Renal cortical epithelial cell (primary cell): ENCODE results near the gene TMEM9. TPM values are rescaled to one million over a fixed set of nuclear protein-coding genes. Genes with fewer than 3 reads are reported as not detected.

Experiments
- DNase-seq: peaks from one replicate; pipeline ENCODE4 v3.0.0-alpha.2; 2011; ENCODE audit warnings: low read depth
- total RNA-seq: library from RNA; depleted of rRNA; stranded (reverse); fragments of >200 nt; gene quantifications from 2 replicates; pipeline ENCODE4 v1.2.3, GENCODE V29; 2014

The TMEM9 gene
- total RNA-seq, 1 donor from 2014 or later: 155 TPM

DNA sequence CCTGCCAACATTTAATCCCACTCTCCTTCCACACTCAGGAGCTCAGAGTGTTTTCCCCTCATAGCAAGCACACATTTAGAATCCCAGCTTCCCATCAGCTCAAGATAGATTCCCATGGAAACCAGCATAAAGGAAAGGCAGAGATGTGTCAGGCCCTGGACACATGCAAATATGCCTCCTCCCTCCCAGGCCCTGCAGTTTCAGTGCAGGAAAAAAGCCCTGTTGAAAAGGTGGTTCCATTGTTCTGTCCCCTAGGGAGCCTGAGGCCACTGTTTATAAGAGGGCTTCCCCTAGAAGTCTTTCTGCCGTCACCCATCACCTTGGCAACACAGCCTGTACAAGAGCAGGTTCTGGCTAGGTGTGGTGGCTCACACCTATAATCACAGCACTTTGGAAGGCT, 45.7 kb downstream of the TMEM9 start:
- DNase-seq: peak; percentile 4

DNA sequence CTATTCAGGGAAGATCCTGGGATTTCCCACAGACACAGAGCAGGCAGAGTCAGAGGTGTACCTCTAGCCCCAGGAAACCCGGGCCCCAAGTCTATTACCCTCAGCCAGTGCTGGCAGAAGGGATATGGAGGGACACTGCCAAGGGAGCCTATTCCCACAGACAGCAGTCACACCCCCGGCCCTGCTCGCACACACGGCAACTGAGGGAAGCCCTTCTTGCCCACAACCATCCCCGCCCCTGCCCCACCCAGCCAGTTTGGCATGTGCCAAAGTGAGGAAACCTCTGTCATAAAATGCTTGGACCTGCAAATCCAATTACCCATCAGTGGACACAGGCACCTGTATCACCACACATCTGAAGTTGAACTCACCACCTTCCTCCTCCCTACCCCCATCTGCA, 48.6 kb downstream of the TMEM9 start:
- no peak for DNase-seq

DNA sequence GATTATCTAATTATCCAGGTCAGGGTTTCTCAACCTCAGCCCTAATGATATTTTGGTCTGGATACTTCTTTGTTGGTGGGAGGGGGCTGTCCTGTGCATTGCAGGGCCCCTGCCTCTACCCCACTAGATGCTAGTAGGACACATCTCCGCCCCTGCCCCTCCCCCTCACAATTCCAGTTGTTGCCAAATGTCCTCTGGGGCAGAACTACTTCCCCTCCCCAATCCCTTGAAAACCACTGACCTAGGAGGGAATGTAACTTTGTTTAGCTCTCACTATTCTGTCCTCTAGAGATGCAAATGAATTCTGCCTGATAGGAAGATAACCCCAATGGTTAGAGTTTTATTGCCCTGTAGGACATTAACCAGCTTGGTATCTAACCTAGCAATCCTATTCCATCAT, 50.1 kb downstream of the TMEM9 start:
- DNase-seq: no peak

DNA sequence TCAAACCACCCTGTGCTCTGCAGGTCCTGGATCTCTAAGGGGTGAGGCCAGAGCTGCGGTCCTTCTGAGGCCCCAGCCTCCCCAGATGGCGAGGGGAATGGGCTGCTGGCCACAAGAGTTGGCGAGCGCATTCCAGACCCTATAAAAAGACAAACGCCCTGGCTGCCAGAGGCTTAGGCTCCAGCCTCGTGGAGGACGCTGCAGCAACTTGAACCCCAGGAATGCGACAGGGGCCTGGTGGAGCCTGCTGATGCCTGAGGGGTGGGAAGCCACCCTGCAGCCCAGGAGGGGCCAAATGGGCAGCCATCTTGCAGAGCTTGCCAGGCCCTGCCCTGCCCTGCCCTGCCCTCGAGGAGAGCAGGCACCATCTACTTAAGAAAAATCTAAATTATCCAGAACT, 50.6 kb downstream of the TMEM9 start:
- no peak for DNase-seq

DNA sequence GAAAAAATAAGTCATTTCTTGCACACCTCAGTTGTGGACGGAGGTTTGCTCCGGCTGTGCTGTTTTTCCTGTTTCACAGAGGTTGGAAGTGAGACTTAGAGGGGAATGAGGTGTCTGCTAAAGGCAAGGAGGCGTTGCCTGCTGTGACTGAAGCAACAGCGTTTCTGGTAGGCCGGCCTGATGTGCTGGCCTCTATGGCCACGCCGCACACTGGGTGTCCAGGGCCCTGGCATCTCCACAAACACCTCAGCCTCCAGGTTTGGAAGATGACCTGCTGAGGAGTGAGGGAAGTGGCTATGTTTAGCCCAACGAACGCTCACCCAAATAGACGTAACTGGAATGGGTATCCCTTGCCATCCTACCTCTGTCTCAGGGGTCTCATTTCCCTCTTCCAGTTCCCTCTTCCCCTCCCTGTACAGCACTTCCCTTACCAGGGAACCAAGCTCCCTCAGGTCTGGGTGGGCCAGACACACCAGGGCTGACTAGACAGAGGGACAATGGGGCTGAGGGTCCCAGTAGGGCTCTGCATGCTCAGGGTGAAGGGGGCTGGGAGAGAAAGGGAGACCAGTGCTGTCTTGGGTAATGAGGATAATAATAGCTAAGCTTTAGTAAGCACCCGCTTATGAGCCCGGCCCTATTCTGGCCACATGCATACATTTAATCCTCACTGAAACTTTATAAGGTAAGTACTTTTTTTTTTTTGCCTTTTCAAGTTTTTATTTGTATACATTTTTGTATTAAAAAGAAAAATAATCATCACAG, 53.9 kb downstream of the TMEM9 start:
- DNase-seq: no peak

DNA sequence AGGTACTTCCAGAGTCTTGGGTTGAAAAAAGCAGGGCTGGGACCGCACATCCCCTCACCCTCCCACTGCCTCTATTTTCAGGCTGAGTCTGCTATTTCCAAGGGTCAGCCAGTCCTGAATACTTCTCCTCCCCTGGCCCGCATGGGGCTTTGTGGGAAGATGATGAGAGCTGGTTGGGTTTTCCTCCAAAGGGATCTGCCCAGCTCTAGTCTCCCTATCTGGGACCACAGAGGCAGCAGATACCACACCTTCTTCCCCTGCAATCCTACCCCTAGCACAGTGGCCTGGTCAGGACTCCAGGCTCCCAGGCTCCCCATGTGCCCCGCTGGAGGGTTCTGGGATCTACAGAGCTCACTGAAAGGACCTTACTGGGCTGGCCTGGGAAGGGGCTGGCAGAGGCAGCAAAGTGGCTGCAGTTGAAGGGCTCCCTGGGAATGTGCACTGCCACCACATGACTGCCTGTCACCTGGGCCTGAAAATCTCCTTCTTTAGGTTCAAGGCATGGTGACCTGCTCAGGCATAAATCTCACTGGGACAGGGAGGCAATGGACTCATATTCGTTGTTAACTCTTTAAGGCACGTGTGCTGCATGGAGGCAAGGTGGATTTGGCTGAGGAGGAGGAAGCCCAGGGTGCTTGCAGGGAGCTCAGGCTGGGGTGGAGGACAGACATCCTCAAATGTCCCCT, 55.1 kb downstream of the TMEM9 start:
- DNase-seq: no peak

DNA sequence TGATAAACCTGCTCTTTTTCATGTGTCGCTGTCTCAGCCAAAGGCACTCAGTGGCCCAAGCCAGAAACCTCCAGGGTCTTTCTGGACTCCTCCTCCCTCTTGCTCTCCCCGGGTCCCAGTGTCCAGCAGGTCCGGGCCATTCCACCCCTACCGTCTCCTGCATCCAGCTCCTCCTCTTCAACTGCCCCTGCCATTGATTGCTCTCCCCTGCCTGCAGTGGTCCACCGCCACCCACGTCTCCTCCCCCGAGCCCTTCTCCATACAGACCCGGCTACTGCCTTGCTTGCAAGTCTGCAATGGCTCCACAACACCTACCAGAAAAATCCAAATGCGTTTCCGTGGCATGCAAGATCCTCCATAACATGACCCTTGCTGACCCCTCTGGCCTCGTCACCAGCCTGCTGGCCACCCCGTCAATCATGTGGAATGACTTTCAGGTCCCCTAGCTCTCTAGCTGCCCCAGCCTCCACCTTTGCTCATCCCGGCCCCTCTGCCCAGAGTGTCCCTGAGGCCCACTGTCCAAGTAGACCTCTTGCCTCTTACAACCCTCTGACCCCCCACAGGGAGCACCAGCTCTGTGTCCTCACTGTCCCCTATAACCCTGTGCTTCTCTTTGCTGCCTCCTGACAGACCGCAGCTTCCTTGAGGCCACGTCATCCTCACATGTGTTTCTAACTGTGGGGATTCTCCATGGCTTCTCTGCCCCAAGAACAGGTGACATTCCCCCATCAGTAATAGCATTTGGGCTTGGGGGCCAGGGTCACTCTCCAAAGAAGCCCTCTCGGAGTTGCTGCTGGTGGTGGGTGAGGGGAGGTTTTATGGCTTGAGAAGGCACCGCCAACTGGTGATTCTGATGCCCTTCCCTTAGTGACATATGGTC, 57.1 kb downstream of the TMEM9 start:
- no peak for DNase-seq

DNA sequence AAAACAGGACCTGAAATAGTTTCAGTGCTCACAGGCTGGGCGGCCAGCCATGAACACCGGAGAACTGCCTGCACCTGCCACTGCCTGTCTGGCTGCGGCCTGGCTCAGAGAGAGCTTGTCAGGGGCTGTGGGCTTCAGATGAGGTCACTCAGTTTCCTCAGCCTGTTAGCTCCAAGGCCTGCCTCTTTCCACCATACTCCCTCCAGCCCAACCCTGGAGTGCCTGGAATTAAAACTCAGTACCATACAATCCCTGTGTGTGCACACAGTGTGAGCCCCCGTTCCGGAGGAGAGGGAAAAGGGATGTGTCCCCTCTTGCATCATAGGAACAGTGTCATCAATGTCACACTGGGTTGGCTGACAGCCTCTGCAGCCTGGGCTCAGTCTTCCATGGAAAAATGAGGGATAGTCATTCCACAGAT, 58.2 kb downstream of the TMEM9 start:
- no peak for DNase-seq

DNA sequence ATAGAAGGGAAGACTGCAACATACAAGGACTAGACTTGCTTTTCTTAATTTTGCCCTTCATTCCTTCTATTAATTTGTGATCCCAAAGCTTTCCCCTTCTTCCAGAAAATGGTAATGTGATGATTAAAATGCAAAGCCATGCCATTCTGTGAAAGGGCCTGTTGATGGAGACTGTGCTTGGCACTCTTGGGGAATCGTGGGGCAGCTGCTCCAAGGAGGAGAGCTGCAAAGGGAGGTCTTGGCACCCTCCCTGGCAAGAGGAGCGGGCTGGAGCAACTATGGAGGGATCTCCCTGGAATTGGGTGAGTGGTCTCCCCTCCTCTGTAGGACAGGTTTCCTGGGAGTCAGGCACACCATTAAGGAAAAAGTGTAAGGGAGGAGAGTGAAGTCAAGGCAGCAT, 58.7 kb downstream of the TMEM9 start:
- no peak for DNase-seq

DNA sequence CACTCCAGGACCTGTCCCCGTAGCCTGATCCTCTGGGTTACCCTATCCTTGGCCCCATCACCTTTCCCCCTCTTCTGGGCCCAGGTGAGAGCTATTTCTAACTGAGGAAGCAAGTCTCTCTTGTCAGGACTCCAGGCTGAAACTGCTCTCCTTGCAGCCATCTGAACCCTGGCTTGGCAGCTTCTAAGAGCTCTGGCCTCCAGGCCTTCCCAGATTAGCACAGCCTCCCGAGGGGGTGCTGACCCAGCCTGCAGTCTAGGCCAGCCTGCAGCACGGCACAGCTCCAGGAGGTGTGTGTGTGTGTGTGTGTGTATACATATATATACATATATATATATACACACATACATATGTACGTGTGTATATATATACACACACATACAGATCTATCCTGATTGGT, 59.4 kb downstream of the TMEM9 start:
- no peak for DNase-seq

DNA sequence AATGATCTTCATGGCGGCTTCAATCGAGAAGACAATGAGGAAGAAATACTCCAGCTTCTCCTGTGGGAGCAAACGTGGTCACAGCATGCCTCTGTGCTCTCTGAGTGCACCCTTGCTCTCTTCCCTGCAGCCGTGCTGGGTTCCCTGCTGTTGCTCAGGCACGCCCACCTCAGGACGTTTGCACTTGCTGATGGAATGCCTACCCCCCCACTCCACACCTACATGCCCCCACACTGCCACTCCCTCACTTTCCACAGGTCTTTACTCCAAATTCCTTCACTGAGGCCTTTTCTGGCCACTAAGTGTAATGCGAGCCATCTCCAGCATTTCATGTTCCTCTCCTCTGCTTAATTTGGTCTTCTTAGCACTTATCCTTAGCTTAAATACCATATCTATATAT, 60.3 kb downstream of the TMEM9 start:
- no peak for DNase-seq

DNA sequence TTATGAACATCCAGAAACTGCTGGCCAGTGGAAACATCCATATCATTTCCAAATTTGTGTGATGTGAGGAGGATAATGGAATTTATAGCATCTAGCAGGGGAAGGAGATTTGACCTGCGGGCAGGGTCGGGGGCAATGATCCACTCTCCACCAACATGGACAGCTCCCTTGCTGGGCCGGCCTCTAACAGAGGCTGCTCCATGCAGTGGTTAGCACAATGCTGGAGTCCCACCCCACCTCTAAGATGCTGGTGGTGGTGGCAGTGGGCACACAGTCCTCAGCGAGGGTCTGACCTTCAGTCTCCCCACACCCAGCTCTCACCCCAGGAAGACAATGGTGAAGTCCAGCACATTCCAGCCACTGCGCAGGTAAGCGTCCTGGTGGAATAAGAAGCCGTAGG, 60.7 kb downstream of the TMEM9 start:
- no peak for DNase-seq

DNA sequence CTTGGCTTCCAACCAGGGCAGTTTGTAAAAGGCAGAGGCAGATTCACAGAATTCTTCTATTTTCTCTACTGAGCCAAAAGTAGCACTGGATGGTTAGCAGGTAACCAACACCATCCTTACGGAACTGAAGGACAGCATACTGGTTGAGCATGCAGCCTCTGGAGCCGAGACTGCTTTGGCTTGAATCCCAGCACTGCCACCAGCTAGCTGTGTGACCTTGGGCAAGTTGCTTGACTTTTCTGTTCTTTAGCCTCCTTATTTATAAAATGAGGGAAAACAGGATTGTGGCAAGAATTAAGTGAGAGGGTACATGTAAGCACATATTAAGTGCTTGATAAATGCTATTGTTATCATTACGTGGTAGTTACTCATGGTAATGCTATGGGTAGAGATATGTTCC, 61.5 kb downstream of the TMEM9 start:
- DNase-seq: no peak

DNA sequence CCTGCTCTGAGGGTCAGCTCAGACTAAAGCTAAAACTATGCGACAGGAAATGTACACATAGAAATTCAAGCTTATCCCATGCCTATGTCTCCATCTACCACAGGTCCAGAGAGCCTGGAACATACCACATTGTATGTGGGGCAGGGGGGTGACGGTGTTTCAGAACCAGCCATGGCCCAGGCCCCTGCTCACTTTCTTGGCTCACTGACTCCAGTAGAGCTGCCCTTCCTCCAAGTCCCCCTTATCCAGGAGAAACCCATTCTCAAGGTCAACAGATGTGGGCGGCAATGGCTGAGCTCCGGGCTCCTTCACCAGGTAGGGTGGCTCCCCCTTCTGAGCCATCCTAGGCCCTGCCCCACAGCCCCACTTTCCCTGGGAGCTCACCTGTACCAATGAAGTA, 63.0 kb downstream of the TMEM9 start:
- DNase-seq: no peak

DNA sequence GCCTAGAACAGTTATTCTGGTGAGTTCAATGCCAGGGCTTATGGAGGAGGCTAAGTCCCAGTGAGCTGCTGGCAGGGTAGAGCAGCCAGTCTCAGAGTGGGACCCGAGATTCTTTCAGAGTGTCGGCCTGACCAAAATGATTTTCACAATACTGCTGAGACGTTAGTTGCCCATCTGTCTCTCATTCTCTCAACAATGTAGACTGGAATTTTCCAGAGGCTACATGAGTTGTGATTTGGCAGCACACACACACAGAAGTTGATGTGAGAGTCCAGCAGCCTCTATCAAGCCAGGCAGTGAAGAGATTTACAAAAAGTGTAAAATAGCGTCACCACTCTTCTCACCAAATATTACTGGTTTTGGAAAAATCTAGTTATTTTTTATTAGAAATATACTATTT, 63.7 kb downstream of the TMEM9 start:
- DNase-seq: no peak

DNA sequence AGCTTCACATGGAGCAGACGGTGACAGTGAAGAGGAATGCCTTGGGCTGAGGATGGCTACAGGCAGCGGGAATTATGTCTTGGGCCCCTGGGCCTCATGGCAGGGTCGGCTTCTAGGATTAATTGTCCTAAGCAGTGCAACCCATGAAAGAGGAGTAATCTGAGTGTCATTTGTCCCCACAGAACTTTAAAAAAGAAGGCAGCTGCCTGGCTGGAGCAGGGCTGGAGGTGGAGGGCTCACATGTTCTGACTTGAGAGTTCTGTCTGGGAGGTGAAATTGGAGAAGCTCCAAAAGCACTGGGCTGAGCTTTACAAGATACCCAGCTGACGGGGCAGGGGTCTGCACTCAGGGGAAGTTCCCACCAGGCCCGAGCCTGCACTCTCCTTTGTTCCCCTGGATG, 64.7 kb downstream of the TMEM9 start:
- DNase-seq: no peak

DNA sequence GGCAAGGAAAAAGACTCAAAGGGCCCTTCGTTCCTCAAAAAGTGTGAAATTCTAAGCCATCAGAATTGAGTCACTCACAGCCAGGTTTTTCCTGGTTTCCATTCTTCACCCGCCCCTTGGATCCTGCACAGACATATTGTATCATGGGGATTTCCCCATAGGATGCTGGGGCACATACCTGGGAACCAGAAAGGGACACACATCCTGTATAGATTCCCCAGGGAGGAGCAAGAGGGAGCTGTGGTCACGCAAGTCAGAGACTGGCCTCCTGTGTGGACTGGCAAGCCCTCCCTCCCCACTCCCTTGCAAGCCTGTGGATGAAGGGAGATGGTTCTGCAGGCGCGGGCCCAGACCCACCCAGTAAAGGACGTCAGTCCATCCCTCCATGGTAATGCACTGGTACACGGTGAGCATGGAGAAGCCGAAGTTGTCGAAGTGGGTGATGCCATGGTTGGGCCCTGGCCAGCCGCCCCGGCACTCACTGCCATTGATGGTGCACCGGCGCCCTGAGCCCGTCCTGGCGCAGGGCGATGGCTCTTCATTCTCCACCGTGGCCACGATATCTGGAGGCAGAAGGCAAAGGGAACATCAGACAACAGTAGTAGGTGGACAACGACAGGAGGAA, 65.3 kb downstream of the TMEM9 start:
- no peak for DNase-seq

DNA sequence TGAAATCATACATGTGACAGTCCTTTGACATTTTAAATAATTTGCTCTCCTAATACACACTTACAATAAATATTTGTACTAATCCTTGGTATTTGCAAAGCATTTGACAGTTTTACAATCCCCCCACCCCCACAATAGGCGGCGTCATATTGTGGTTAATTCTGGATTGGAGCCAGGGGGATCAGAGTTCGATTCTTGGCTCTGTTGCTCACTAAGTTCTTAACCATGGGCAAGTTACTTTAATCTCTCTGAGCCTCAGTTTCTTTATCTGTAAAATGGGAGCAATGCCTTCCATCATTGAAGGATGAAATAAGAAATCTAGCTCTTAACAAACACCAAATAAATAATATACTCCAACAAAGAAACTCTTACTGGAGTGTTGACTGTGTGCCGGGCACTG, 65.9 kb downstream of the TMEM9 start:
- no peak for DNase-seq

DNA sequence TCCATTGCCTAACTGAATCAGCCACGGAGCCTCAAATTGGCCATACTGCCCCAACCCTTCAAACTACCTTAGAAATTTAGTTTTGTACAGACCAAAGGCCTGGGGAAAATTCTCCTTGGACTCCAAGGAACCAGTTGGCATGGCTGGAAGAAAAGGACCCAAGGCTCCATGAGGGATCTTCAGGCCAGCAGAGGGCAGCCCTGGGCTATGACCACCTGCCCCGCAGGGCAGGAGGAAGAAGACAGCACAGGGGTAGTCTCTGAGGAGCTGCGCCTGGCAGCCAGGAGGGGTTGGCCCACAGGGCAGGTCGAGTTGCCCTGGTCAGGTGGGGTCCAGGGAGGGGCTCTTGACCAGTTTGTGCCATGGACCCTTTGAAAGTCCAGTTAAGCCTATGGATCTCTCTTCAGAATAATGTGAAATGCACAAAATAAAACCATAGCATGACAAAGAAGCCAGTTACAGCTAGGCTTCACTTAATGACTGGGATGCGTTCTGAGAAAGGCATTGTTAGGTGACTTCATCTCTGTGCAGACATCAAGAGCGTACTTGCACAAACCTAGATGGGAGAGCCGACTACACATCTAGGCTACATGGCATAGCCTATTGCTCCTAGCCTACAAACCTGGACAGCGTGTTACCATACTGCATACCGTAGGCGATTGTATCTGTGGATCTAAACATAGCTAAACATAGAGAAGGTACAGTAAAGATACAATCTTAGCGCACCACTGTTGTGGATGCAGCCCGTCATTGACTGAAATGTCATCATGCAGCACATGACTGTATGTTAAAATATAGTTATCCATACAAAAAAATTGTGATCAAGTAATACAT, 68.2 kb downstream of the TMEM9 start:
- peak; percentile 33 for DNase-seq
